Endothelial cell of umbilical vein (primary cell): ENCODE measurements around the gene C17orf67. TPM values are rescaled to one million over a fixed set of nuclear protein-coding genes. Genes with fewer than 3 reads are reported as not detected.

Source experiments
- BruUV-seq: library from RNA; stranded (reverse); fragments of 400-500 nt; replicated peaks from 2 replicates; lab custom pipeline; 2021; lab: Mats Ljungman, UMichigan
- CTCF ChIA-PET: fragments of 300-600, 350-600 bp; sonication (Branson Sonifier 250); formaldehyde crosslinking; loops from one replicate; lab custom pipeline; 2021; ENCODE audit warnings: antibody characterized with exemption, inconsistent platforms; lab: Charles Lee
- POLR2A ChIA-PET: fragments of 300-600, 350-600 bp; sonication (Branson Sonifier 250); formaldehyde crosslinking; loops from one replicate; lab custom pipeline; 2021; ENCODE audit warnings: antibody characterized with exemption, inconsistent platforms; lab: Charles Lee
- DNase-seq: peaks from one replicate; pipeline ENCODE4 v3.0.0-alpha.2; 2011; ENCODE audit warnings: low read depth, low spot score
- FAIRE-seq: peaks from 2 replicates; lab custom pipeline; 2011; peaks lifted over from hg19 to GRCh38; lab: Jason Lieb, UNC
- H2AFZ ChIP-seq: 2 replicates; pipeline ENCODE4 v1.6.0; 2012; ENCODE audit warnings: low read depth, low read length, control low read depth, inconsistent platforms
- H3K27ac ChIP-seq: 2 replicates; pipeline ENCODE4 v1.5.1; 2011; ENCODE audit warnings: low read depth, mild to moderate bottlenecking, control low read depth, low read length, moderate library complexity; ENCODE audit not compliant: insufficient read depth
- H3K27me3 ChIP-seq, 2 experiments: 2 replicates each; pipeline versions ENCODE4 v1.6.0 to v1.6.1; 2011; ENCODE audit warnings: low read length in 2 of 2, mixed read lengths in 1 of 2; ENCODE audit not compliant: control insufficient read depth in 2 of 2, insufficient read depth in 2 of 2
- H3K36me3 ChIP-seq, 2 experiments: 2 replicates in 1 of 2; 3 replicates in 1 of 2; pipeline ENCODE4 v1.5.1; 2011; ENCODE audit warnings: low read length in 2 of 2, mild to moderate bottlenecking in 1 of 2, moderate library complexity in 1 of 2; ENCODE audit not compliant: control insufficient read depth in 2 of 2, insufficient read depth in 2 of 2; ENCODE audit errors: extremely low read depth in 1 of 2
- H3K4me1 ChIP-seq: 3 replicates; pipeline ENCODE4 v1.5.1; 2011; ENCODE audit warnings: mild to moderate bottlenecking, low read length; ENCODE audit not compliant: control insufficient read depth, insufficient read depth; ENCODE audit errors: extremely low read depth
- H3K4me2 ChIP-seq: 2 replicates; pipeline ENCODE4 v1.6.1; 2011; ENCODE audit warnings: low read length, control low read depth, mixed read lengths; ENCODE audit not compliant: insufficient read depth
- H3K4me3 ChIP-seq, 3 experiments: fragments of 200-600 bp in 1 of 3; sonication (generic), shearing (Covaris generic) in 1 of 3; replicated peaks in 1 of 3; 2 replicates each; pipeline ENCODE4 v1.5.1; 2011 to 2016; ENCODE audit warnings: control low read depth in 3 of 3, low read length in 3 of 3, mild to moderate bottlenecking in 2 of 3, inconsistent platforms in 1 of 3, low read depth in 1 of 3, moderate library complexity in 1 of 3; ENCODE audit not compliant: insufficient read depth in 1 of 3
- H3K79me2 ChIP-seq: 2 replicates; pipeline ENCODE4 v1.6.0; 2012; ENCODE audit warnings: low read length, inconsistent platforms; ENCODE audit not compliant: control insufficient read depth, insufficient read depth
- H3K9ac ChIP-seq: replicated peaks from 2 replicates; pipeline ENCODE3; 2011; ENCODE audit warnings: low read length, control low read depth; ENCODE audit not compliant: insufficient read depth; ENCODE audit errors: extremely low read depth
- H3K9me1 ChIP-seq: replicated peaks from 3 replicates; pipeline ENCODE4 v1.6.0; 2011; ENCODE audit warnings: mild to moderate bottlenecking, low read length; ENCODE audit not compliant: control insufficient read depth, insufficient read depth; ENCODE audit errors: extremely low read depth
- H3K9me3 ChIP-seq: replicated peaks from 2 replicates; pipeline ENCODE4 v1.5.1; 2012; ENCODE audit warnings: low read length, inconsistent platforms; ENCODE audit not compliant: control insufficient read depth, insufficient read depth
- H4K20me1 ChIP-seq: replicated peaks from 2 replicates; pipeline ENCODE3; 2011; ENCODE audit warnings: mild to moderate bottlenecking, low read length; ENCODE audit not compliant: control insufficient read depth, insufficient read depth; ENCODE audit errors: extremely low read depth
- CTCF ChIP-seq, 2 donors: IDR thresholded peaks; 1 replicate in 1 of 2; 2 replicates in 1 of 2; pipeline ENCODE4 v1.5.1; 2011; ENCODE audit warnings: low read length in 2 of 2, mild to moderate bottlenecking in 2 of 2, moderate library complexity in 2 of 2, control low read depth in 1 of 2, inconsistent platforms in 1 of 2, low read depth in 1 of 2; ENCODE audit not compliant: insufficient read depth in 1 of 2; ENCODE audit errors: extremely low read depth in 1 of 2
- FOS ChIP-seq: IDR thresholded peaks from 2 replicates; pipeline ENCODE4 v1.6.1; 2011; ENCODE audit warnings: mild to moderate bottlenecking, low read length, moderate library complexity, borderline replicate concordance; ENCODE audit not compliant: insufficient read depth
- GATA2 ChIP-seq: IDR thresholded peaks from 2 replicates; pipeline ENCODE4 v1.7.0; 2011; ENCODE audit warnings: low read depth, mild to moderate bottlenecking, moderate library complexity, mixed read lengths, low read length; ENCODE audit not compliant: insufficient read length, insufficient read depth
- JUN ChIP-seq: IDR thresholded peaks from 2 replicates; pipeline ENCODE4 v1.6.1; 2011; ENCODE audit warnings: borderline replicate concordance, low read depth; ENCODE audit not compliant: insufficient read length, insufficient read depth
- MYC ChIP-seq: IDR thresholded peaks from one replicate; pipeline ENCODE4 v1.6.1; 2011; ENCODE audit warnings: mild to moderate bottlenecking, low read depth, low read length
- POLR2AphosphoS5 ChIP-seq: IDR thresholded peaks from 2 replicates; pipeline ENCODE4 v1.6.1; 2012; ENCODE audit warnings: low read depth, mild to moderate bottlenecking, control low read depth, low read length, moderate library complexity; ENCODE audit not compliant: insufficient read depth
- dilution Hi-C: fragments of 300-500 bp; cut with MboI; formaldehyde crosslinking; loops from one replicate; pipeline ENCODE4 v1.15.0; 2019; ENCODE audit warnings: low sequenced_read_pairs; ENCODE audit not compliant: extremely low pct_ligation_motif_present
- intact Hi-C: fragments of 100-400 bp; cut with micrococcal nuclease; formaldehyde crosslinking; loops from one replicate; pipeline ENCODE4 v1.10.0; 2022
- polyA plus RNA-seq, 4 experiments: library from polyadenylated mRNA; depleted of rRNA in 3 of 4; stranded (reverse) in 3 of 4; unstranded in 1 of 4; fragments of >200 nt; gene quantifications; 2 replicates each; pipeline versions ENCODE4 v1.2.1 to v1.2.3, GENCODE V29; 2011 to 2012; ENCODE audit warnings: missing spikeins in 1 of 4
- total RNA-seq: library from RNA; stranded (reverse); gene quantifications from 2 replicates; pipeline ENCODE4 v1.2.3, GENCODE V29; 2021
- TF ChIP-seq, protein P1 (sequence below): IDR thresholded peaks from 2 replicates; pipeline ENCODE4 v1.6.1; 2011; ENCODE audit not compliant: insufficient read depth, insufficient read length

The C17orf67 gene
- total and polyA plus RNA-seq, 2 donors (not counting 3 experiments of a cell fraction or from before 2014, with no cell fraction given): 1.9 to 5.8 TPM

- Histone ChIP-seq H4K20me1 (no peaks in the 10 kb centered on the region), H3K4me1 (no peaks in the 10 kb centered on the region), H2AFZ (no peak overlapping the region), H3K9me3 (no peaks in the 10 kb centered on the region), H3K36me3 (peaks cover 0 to 2% of the 10 kb centered on the region in 2 experiments), H3K4me2 (no peak overlapping the region), H3K27me3 (no peaks in the 10 kb centered on the region), H3K9ac (no peak overlapping the region), H3K4me3 (no peak overlapping the region), H3K27ac (no peak overlapping the region), H3K9me1 (no peaks in the 10 kb centered on the region), H3K79me2 (no peaks in the 10 kb centered on the region)
- CTCF ChIA-PET: no interaction called here
- BruUV-seq: no TSS peak
- dilution Hi-C loops (no loop called here), intact Hi-C loops (no loop called here)
- FAIRE-seq: no peak
- DNase-seq: no peak
- POLR2A ChIA-PET: no interaction called here
- TF ChIP-seq, protein P1, sequence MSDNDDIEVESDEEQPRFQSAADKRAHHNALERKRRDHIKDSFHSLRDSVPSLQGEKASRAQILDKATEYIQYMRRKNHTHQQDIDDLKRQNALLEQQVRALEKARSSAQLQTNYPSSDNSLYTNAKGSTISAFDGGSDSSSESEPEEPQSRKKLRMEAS: no peak
- no peak for TF ChIP-seq FOS
- TF ChIP-seq GATA2: no peak
- no peak for TF ChIP-seq JUN
- no peak for TF ChIP-seq MYC
- TF ChIP-seq CTCF (IDR thresholded peaks at IDR 0.05; ENCODE audit: extremely low read depth in 1 of 2, insufficient read depth in 1 of 2, low read depth in 1 of 2, low read length in 2 of 2): no peak
- no peak for TF ChIP-seq POLR2AphosphoS5
Observed at GRCh38 chr17:56881685-56882295, 48.1 kb upstream of the C17orf67 start.
